Measurements from ENCODE around the gene KIF23.

The KIF23 gene

DNA sequence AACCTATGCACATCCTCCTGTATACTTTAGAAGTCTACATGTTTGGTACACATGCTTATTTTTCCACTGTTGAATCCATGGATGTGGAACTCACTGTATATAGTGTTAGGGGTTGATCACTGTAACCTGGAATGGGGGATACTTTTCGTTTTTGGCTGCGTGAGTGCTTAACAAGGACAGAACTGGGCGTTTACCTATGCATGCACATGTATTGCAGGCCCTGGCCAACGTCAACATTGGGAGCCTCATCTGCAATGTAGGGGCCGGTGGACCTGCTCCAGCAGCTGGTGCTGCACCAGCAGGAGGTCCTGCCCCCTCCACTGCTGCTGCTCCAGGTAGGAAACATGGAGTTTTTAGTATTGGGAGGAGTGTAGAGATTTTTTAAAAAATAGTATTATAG is 40.8 kb downstream of the KIF23 start:
- peak overlapping the region; percentile 16; the same call in 1 of the 2 replicates for H3K27ac ChIP-seq (ENCODE audit: low read depth, low read length)
- peaks cover 4% of the 10 kb centered on the region; the same call in 1 of the 2 replicates for H3K4me1 ChIP-seq (ENCODE audit: insufficient read depth, low read length)
- 70% methylated on average over 5 of the region's 5 CpGs for WGBS
- H3K36me3 ChIP-seq (ENCODE audit: insufficient read depth, low read length), result peaks cover 44% of the 10 kb centered on the region
- no peaks in the 10 kb centered on the region for H3K9me3 ChIP-seq (ENCODE audit: insufficient read depth, low read depth, low read length)
- H3K27me3 ChIP-seq (ENCODE audit: insufficient read depth, low read length), result no peaks in the 10 kb centered on the region
- H3K4me3 ChIP-seq (ENCODE audit: low read length), result peak overlapping the region; percentile 93
- H3K9ac ChIP-seq (ENCODE audit: low read depth, low read length), result peak overlapping the region; percentile 97; the same call in 1 of the 2 replicates

DNA sequence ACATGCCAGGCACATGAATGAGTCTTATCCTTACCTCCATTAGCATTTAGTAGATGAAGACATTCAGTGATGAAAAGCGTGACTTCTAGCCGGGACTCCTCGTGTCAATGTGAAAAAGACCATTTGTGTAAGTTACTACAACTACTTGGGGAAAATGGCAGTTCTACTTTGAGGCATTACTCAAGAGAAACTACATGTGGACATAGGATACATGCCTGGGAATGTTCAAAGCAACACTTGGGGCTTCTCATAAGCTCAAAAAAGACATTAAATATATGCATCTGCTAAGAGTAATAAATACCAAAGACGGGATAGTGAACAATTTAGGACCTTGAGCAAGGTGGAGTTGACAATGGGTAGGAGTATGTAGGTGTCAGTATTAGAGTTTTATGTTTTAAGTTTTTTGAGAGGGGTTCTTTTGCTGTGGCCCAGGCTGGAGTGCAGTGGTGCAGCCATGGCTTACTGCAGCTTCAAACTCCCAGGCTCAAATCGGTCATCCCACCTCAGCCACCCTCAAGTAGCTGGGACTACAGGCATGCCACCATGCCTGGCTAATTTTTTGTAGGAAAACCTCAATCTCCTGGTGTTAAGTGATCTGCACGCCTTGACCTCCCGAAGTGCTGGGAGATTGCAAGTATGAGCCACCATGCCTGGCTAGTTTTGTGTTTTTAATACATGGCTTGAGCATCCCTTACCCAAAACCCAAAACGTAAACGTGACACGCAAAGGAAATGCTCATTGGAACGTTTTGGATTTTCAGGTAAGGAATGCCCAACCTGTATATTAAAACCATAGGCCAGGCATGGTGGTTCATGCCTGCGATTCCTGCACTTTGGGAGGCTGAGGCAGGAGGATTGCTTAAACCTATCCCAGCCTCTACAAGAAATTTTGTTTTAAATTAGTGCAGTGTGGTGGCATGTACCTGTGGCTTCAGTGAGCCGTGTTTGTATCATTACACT is 42.3 kb downstream of the KIF23 start:
- 92% methylated on average over 12 of the region's 13 CpGs for WGBS
- H3K27ac ChIP-seq (ENCODE audit: low read depth, low read length), result peak overlapping the region; percentile 16; the same call in 1 of the 2 replicates

GRCh38 chr15:69457304-69458280 is 43.4 kb downstream of the KIF23 start:
- H3K4me1 ChIP-seq (ENCODE audit: insufficient read depth, low read length), result peaks cover 4% of the 10 kb centered on the region; the same call in 1 of the 2 replicates
- no peak overlapping the region for H3K27ac ChIP-seq (ENCODE audit: low read depth, low read length)
- H3K27me3 ChIP-seq (ENCODE audit: insufficient read depth, low read length), result no peaks in the 10 kb centered on the region
- H3K9ac ChIP-seq (ENCODE audit: low read depth, low read length), result no peak overlapping the region
- H3K4me3 ChIP-seq (ENCODE audit: low read length), result no peak overlapping the region
- peaks cover 44% of the 10 kb centered on the region for H3K36me3 ChIP-seq (ENCODE audit: insufficient read depth, low read length)
- 93% methylated on average over 6 of the region's 8 CpGs for WGBS
- no peaks in the 10 kb centered on the region for H3K9me3 ChIP-seq (ENCODE audit: insufficient read depth, low read depth, low read length)

More for the DNA sequence above, 42.3 kb downstream of the KIF23 start:
- Histone ChIP-seq H3K36me3 (ENCODE audit: insufficient read depth, low read length) (peaks cover 44% of the 10 kb centered on the region), H3K9me3 (ENCODE audit: insufficient read depth, low read depth, low read length) (no peaks in the 10 kb centered on the region), H3K4me3 (ENCODE audit: low read length) (no peak overlapping the region), H3K4me1 (ENCODE audit: insufficient read depth, low read length) (peaks cover 4% of the 10 kb centered on the region; the same call in 1 of the 2 replicates), H3K9ac (ENCODE audit: low read depth, low read length) (no peak overlapping the region), H3K27me3 (ENCODE audit: insufficient read depth, low read length) (no peaks in the 10 kb centered on the region)

DNA sequence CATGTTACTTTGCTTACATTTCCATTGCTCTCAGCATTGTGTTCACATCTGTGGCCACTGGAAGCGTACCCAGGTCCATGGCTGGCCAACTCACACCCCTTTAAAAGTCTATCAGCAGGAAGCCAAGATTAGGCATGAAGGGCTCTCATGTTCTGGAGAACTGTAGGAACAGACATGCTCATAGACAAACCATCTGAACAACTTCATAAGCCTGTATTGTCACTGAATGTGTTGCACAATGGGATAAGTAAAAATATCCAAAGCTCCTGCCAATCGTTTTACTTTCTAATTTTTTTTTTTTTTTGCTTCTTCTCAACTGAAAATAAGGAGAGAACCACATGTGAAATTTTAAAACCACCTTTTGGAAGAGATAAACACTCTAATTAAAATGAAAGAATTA is 44.9 kb downstream of the KIF23 start:
- peaks cover 8% of the 10 kb centered on the region; the same call in 1 of the 2 replicates for H3K4me1 ChIP-seq (ENCODE audit: insufficient read depth, low read length)
- 97% methylated on average over 2 of the region's 2 CpGs for WGBS
- H3K36me3 ChIP-seq (ENCODE audit: insufficient read depth, low read length), result peaks cover 35% of the 10 kb centered on the region
- no peak overlapping the region for H3K4me3 ChIP-seq (ENCODE audit: low read length)
- H3K27ac ChIP-seq (ENCODE audit: low read depth, low read length), result no peak overlapping the region
- H3K9me3 ChIP-seq (ENCODE audit: insufficient read depth, low read depth, low read length), result no peaks in the 10 kb centered on the region
- no peak overlapping the region for H3K9ac ChIP-seq (ENCODE audit: low read depth, low read length)
- H3K27me3 ChIP-seq (ENCODE audit: insufficient read depth, low read length), result no peaks in the 10 kb centered on the region

GRCh38 chr15:69460481-69460880 is 46.3 kb downstream of the KIF23 start:
- no peaks in the 10 kb centered on the region for H3K9me3 ChIP-seq (ENCODE audit: insufficient read depth, low read depth, low read length)
- H3K4me3 ChIP-seq (ENCODE audit: low read length), result no peak overlapping the region
- H3K9ac ChIP-seq (ENCODE audit: low read depth, low read length), result no peak overlapping the region
- H3K4me1 ChIP-seq (ENCODE audit: insufficient read depth, low read length), result peaks cover 4% of the 10 kb centered on the region; the same call in 1 of the 2 replicates
- whole genome bisulfite sequencing, result 93% methylated on average over 1 of the region's 1 CpG
- no peaks in the 10 kb centered on the region for H3K27me3 ChIP-seq (ENCODE audit: insufficient read depth, low read length)
- peaks cover 21% of the 10 kb centered on the region for H3K36me3 ChIP-seq (ENCODE audit: insufficient read depth, low read length)
- H3K27ac ChIP-seq (ENCODE audit: low read depth, low read length), result no peak overlapping the region

DNA sequence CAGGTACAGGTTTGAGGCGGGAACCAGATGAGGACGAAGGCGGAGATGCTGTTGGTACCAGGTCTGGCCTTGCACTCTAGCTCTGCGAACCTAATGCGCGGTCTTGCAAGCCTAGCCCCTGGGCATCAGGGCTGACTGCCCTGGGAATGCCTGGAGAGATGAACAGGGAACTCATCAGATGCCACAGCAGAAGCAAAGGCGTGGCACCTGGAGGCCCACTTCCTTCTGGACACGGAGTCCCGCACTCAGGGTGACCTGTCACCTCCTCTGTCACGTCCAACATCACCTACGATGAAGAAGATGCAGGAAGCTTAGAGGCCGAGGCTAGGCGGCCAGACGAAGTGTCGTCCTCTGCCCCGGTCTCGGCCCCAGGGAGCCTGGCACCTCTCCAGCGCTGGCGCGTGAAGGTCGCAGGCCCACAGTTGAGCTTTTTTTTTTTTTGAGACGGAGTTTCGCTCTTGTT is 47.9 kb downstream of the KIF23 start:
- Histone ChIP-seq H3K9me3 (ENCODE audit: insufficient read depth, low read depth, low read length) (no peaks in the 10 kb centered on the region), H3K27ac (ENCODE audit: low read depth, low read length) (no peak overlapping the region), H3K4me3 (ENCODE audit: low read length) (peak overlapping the region; percentile 43), H3K4me1 (ENCODE audit: insufficient read depth, low read length) (peaks cover 4% of the 10 kb centered on the region; the same call in 1 of the 2 replicates), H3K9ac (ENCODE audit: low read depth, low read length) (no peak overlapping the region), H3K27me3 (ENCODE audit: insufficient read depth, low read length) (no peaks in the 10 kb centered on the region), H3K36me3 (ENCODE audit: insufficient read depth, low read length) (peaks cover 5% of the 10 kb centered on the region; the same call in 1 of the 2 replicates)
- WGBS, result 93% methylated on average over 23 of the region's 23 CpGs

DNA sequence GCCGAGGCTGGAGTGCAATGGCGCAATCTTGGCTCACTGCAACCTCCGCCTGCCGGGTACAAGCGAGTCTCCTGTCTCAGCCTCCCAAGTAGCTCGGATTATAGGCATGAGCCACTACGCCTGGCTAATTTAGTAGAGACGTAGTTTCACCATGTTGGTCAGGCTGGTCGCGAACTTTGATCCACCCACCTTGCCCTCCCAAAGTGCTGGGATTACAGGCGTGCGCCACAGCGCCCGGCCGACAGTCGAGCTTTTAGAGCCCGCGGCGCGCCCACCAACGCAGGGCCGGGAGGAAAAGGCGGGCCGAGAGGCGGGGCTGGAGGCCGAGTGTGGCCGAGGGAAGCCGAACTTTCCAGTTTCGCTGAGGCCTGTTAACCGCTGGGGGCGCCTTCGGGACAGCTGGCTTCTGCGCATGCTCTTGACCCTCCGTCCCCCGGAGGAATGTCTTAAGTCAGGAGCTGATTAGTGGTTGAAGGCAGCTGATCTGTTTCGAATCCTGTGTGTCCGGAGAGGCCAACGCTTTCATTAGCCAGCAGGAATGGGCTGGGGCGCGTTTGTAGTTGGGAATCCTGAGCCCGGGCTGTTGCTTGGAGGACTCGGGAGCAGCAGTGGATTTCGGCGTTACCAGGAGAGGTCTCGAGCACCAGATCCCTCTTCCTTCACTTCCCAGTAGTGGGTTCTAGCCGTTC is 48.5 kb downstream of the KIF23 start:
- H3K9me3 ChIP-seq (ENCODE audit: insufficient read depth, low read depth, low read length), result no peaks in the 10 kb centered on the region
- peaks cover 2% of the 10 kb centered on the region; the same call in 1 of the 2 replicates for H3K36me3 ChIP-seq (ENCODE audit: insufficient read depth, low read length)
- H3K4me1 ChIP-seq (ENCODE audit: insufficient read depth, low read length), result peaks cover 4% of the 10 kb centered on the region; the same call in 1 of the 2 replicates
- H3K27me3 ChIP-seq (ENCODE audit: insufficient read depth, low read length), result no peaks in the 10 kb centered on the region
- H3K9ac ChIP-seq (ENCODE audit: low read depth, low read length), result peak overlapping the region; percentile 73
- peak overlapping the region; percentile 56 for H3K4me3 ChIP-seq (ENCODE audit: low read length)
- WGBS, result 16% methylated on average over 46 of the region's 46 CpGs
- peak overlapping the region; percentile 91 for H3K27ac ChIP-seq (ENCODE audit: low read depth, low read length)

DNA sequence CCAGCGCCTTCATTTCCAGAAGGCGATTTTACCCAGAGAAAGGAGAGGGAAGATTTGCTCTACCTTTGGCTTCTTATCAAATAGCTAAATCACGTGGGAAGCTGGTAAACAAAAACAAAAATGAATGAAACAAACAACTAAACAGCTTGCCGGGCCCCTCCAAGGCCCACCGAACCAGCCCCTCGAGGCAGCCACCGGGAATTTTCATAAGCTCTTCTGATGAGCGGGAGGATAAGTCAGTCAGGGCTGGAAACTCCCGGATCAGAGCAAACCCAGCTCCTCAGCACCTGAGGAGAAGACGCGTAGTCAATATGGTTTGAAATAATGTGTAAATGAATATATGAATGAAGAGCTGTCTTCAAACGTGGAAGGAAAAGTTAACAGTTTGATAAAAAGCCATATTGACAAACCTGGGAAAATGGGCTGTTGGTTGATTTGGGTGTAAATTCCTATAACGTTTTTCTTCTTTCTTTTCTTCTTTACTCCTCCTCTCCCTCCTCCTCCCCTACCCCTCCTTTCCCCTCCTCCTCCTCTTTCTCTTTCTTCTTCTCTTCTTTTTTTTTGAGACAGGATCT is 49.1 kb downstream of the KIF23 start:
- Histone ChIP-seq H3K4me1 (ENCODE audit: insufficient read depth, low read length) (peaks cover 4% of the 10 kb centered on the region; the same call in 1 of the 2 replicates), H3K9ac (ENCODE audit: low read depth, low read length) (peak overlapping the region; percentile 73), H3K4me3 (ENCODE audit: low read length) (peak overlapping the region; percentile 56), H3K27ac (ENCODE audit: low read depth, low read length) (peak overlapping the region; percentile 91), H3K27me3 (ENCODE audit: insufficient read depth, low read length) (no peaks in the 10 kb centered on the region), H3K36me3 (ENCODE audit: insufficient read depth, low read length) (no peaks in the 10 kb centered on the region), H3K9me3 (ENCODE audit: insufficient read depth, low read depth, low read length) (no peaks in the 10 kb centered on the region)
- 70% methylated on average over 12 of the region's 13 CpGs for WGBS

DNA sequence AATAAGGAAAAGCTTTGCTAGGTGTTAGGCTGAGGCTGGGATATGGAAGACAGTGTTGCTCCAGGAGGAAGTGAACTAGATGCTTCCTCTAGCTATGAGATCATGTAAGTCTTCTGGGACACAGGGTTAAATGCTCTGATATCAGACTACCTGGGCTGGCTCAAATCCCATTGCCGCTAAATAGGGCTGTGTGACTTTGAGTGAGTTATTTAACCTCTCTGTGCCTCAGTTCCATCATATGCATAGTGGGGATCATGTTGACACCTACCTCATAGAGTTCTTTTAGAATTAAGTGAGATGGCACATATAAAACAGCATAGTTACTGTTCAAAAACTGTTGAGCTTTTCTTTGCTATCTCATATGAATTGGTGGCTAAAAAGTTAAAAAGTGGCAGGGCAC is 51.1 kb downstream of the KIF23 start:
- no peak overlapping the region for H3K9ac ChIP-seq (ENCODE audit: low read depth, low read length)
- 83% methylated on average over 1 of the region's 1 CpG for WGBS
- H3K4me1 ChIP-seq (ENCODE audit: insufficient read depth, low read length), result peaks cover 4% of the 10 kb centered on the region; the same call in 1 of the 2 replicates
- no peaks in the 10 kb centered on the region for H3K36me3 ChIP-seq (ENCODE audit: insufficient read depth, low read length)
- H3K9me3 ChIP-seq (ENCODE audit: insufficient read depth, low read depth, low read length), result no peaks in the 10 kb centered on the region
- no peaks in the 10 kb centered on the region for H3K27me3 ChIP-seq (ENCODE audit: insufficient read depth, low read length)
- no peak overlapping the region for H3K4me3 ChIP-seq (ENCODE audit: low read length)
- H3K27ac ChIP-seq (ENCODE audit: low read depth, low read length), result no peak overlapping the region

DNA sequence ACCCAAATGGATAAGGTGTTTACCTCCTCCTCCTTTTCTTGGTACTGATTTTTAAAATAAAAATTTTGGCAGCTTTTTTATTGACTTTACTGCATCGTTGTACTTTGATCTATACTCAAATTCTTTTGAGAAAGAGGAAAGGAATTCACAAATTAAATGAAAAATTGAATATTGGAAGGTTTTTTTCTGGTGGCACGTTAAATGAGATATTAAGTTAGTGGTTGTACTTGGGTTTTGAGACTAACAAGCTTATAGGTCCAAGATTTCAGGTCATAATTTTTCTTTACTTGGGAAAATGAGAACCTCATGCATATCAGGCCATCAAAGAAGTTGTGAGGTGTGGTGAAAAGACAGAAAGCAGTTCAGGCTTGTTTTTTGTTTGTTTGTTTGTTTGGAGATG is 52.6 kb downstream of the KIF23 start:
- Histone ChIP-seq H3K27ac (ENCODE audit: low read depth, low read length) (no peak overlapping the region), H3K27me3 (ENCODE audit: insufficient read depth, low read length) (no peaks in the 10 kb centered on the region), H3K4me3 (ENCODE audit: low read length) (no peak overlapping the region), H3K36me3 (ENCODE audit: insufficient read depth, low read length) (no peaks in the 10 kb centered on the region), H3K9me3 (ENCODE audit: insufficient read depth, low read depth, low read length) (no peaks in the 10 kb centered on the region), H3K9ac (ENCODE audit: low read depth, low read length) (no peak overlapping the region), H3K4me1 (ENCODE audit: insufficient read depth, low read length) (peaks cover 4% of the 10 kb centered on the region; the same call in 1 of the 2 replicates)
- WGBS, result 89% methylated on average over 2 of the region's 2 CpGs
